Naive B cell (primary cell): ENCODE measurements around the gene CDH1. TPM values are rescaled to one million over a fixed set of nuclear protein-coding genes. Genes with fewer than 3 reads are reported as not detected.
A peak's percentile ranks its signal among the peaks of the same experiment; 100 is the strongest.

Experiments
- ATAC-seq, 2 donors: fragments of 150-1000 bp; cut with Tn5 transposase; 2 replicates each; pipeline ENCODE4 v1.10.0; 2021; ENCODE audit warnings: low read depth in 2 of 2, mild to moderate bottlenecking in 2 of 2, moderate library complexity in 2 of 2
- DNase-seq: peaks from one replicate; pipeline ENCODE4 v3.0.0; 2022
- H3K27ac Mint-ChIP-seq, 6 donors: one replicate each; pipeline ENCODE4 v1.8.0; 2020 to 2022; ENCODE audit warnings: mild to moderate bottlenecking in 6 of 6, mixed read lengths in 6 of 6, moderate library complexity in 5 of 6, inconsistent platforms in 2 of 6
- H3K27me3 Mint-ChIP-seq, 3 donors: one replicate each; pipeline ENCODE4 v1.8.0; 2021 to 2022; ENCODE audit warnings: mixed read lengths in 3 of 3, mild to moderate bottlenecking in 1 of 3
- H3K36me3 Mint-ChIP-seq, 2 donors: one replicate each; pipeline ENCODE4 v1.8.0; 2020 to 2022; ENCODE audit warnings: mixed read lengths in 2 of 2, inconsistent platforms in 1 of 2, mild to moderate bottlenecking in 1 of 2
- H3K4me1 Mint-ChIP-seq, 3 donors: one replicate each; pipeline ENCODE4 v1.8.0; 2020 to 2022; ENCODE audit warnings: mixed read lengths in 3 of 3, inconsistent platforms in 1 of 3, mild to moderate bottlenecking in 1 of 3, moderate library complexity in 1 of 3
- H3K4me3 Mint-ChIP-seq, 8 donors: one replicate each; pipeline ENCODE4 v1.8.0; 2020 to 2022; ENCODE audit warnings: mild to moderate bottlenecking in 8 of 8, mixed read lengths in 8 of 8, moderate library complexity in 8 of 8, inconsistent platforms in 2 of 8
- H3K9me3 Mint-ChIP-seq, 7 donors: one replicate each; pipeline ENCODE4 v1.8.0; 2020 to 2022; ENCODE audit warnings: mixed read lengths in 7 of 7, mild to moderate bottlenecking in 5 of 7, inconsistent platforms in 2 of 7, moderate library complexity in 1 of 7
- polyA plus RNA-seq, 6 donors: library from polyadenylated mRNA; unstranded; fragments of 300-500 nt; fragmentation: Illumina TruSeq; gene quantifications; one replicate each; pipeline ENCODE4 v1.2.3, GENCODE V29; 2021; ENCODE audit warnings: low read depth in 6 of 6

CDH1 gene
- polyA plus RNA-seq, 6 donors from 2014 or later: not detected

DNA sequence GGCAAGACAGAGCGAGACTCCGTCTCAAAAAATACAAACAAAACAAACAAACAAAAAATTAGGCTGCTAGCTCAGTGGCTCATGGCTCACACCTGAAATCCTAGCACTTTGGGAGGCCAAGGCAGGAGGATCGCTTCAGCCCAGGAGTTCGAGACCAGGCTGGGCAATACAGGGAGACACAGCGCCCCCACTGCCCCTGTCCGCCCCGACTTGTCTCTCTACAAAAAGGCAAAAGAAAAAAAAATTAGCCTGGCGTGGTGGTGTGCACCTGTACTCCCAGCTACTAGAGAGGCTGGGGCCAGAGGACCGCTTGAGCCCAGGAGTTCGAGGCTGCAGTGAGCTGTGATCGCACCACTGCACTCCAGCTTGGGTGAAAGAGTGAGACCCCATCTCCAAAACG lies 531 bp upstream of the CDH1 start:
- Mint-ChIP-seq H3K27ac (no peak overlapping the region), H3K4me1 (peaks cover 22 to 29% (median 24%) of the 10 kb centered on the region in 3 donors), H3K27me3 (peaks cover 34 to 55% (median 47%) of the 10 kb centered on the region in 3 donors), H3K9me3 (peaks cover 0 to 7% (median 0%) of the 10 kb centered on the region in 7 donors), H3K36me3 (no peaks in the 10 kb centered on the region), H3K4me3 (peak overlapping the region in 5 of 8 donors; percentile 31 to 78 (median 58))
- ATAC-seq (no peak), DNase-seq (no peak)

- Mint-ChIP-seq H3K4me3 (peak overlapping the region in 5 of 8 donors; percentile 29 to 69 (median 58)), H3K27ac (no peak overlapping the region), H3K9me3 (peaks cover 0 to 7% (median 0%) of the 10 kb centered on the region in 7 donors), H3K36me3 (no peaks in the 10 kb centered on the region), H3K4me1 (peaks cover 22 to 32% (median 24%) of the 10 kb centered on the region in 3 donors), H3K27me3 (peaks cover 34 to 59% (median 47%) of the 10 kb centered on the region in 3 donors)
- ATAC-seq (no peak), DNase-seq (no peak)
Measured at GRCh38 chr16:68737730-68738629, 888 bp downstream of the CDH1 start.

DNA sequence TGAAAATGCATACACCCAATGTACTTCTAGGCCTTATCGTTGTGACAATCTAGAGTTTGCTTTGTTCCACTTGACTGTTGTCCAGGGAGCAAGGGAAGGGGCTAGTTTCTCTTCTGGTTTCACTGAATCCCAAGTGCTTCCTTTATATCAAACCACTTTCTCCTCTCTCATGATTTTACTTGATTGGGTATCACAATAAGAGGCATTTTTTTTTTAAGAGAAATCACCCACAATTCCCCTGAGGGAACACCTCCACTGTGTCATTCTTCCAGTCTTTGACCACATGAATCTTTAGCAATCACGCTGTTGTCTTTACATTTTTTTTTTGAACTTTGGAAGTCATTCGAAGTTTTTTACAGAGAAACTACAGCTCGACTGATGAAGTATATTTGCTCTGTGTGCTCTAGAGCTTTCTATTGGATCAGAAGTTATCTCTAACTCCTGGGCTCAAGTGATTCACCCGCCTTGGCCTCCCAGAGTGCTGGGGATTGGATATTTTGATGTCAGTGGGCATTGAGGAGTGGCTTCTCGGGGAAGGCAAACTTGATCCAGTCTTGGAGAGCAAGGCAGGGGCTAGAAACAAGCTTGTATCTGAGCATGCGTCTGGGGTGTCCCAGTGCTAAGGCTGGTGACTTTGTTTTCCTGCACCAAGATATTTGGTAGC lies 3.0 kb downstream of the CDH1 start:
- peaks cover 0 to 7% (median 0%) of the 10 kb centered on the region in 7 donors for H3K9me3 Mint-ChIP-seq

GRCh38 chr16:68740628-68741346 lies 3.7 kb downstream of the CDH1 start:
- peak in 1 of 2 donors; percentile 59 for ATAC-seq
- H3K36me3 Mint-ChIP-seq: no peaks in the 10 kb centered on the region
- H3K27ac Mint-ChIP-seq: peak overlapping the region in 2 of 6 donors; percentile 28 to 71

More for the DNA sequence above, 3.0 kb downstream of the CDH1 start:
- H3K36me3 Mint-ChIP-seq: no peaks in the 10 kb centered on the region
- peaks cover 22 to 32% (median 24%) of the 10 kb centered on the region in 3 donors for H3K4me1 Mint-ChIP-seq
- H3K4me3 Mint-ChIP-seq: no peak overlapping the region
- ATAC-seq (no peak), DNase-seq (no peak)
- H3K27me3 Mint-ChIP-seq: peaks cover 34 to 54% (median 39%) of the 10 kb centered on the region in 3 donors
- peak overlapping the region in 1 of 6 donors; percentile 28 for H3K27ac Mint-ChIP-seq

GRCh38 chr16:68743664-68744063 lies 6.6 kb downstream of the CDH1 start:
- no peak overlapping the region for H3K4me3 Mint-ChIP-seq
- H3K27ac Mint-ChIP-seq: no peak overlapping the region
- ATAC-seq: no peak
- no peaks in the 10 kb centered on the region for H3K36me3 Mint-ChIP-seq
- peaks cover 11 to 36% (median 17%) of the 10 kb centered on the region in 3 donors for H3K27me3 Mint-ChIP-seq
- no peak for DNase-seq
- no peaks in the 10 kb centered on the region for H3K9me3 Mint-ChIP-seq
- H3K4me1 Mint-ChIP-seq: peaks cover 14 to 24% (median 14%) of the 10 kb centered on the region in 3 donors

More at GRCh38 chr16:68740628-68741346, 3.7 kb downstream of the CDH1 start:
- Mint-ChIP-seq H3K4me1 (peaks cover 22 to 32% (median 24%) of the 10 kb centered on the region in 3 donors), H3K4me3 (peak overlapping the region in 3 of 8 donors; percentile 42 to 70 (median 60)), H3K27me3 (peaks cover 32 to 51% (median 35%) of the 10 kb centered on the region in 3 donors), H3K9me3 (peaks cover 0 to 6% (median 0%) of the 10 kb centered on the region in 7 donors)
- DNase-seq: no peak

GRCh38 chr16:68744744-68745280 lies 7.7 kb downstream of the CDH1 start:
- ATAC-seq (no peak), DNase-seq (no peak)
- Mint-ChIP-seq H3K4me1 (peaks cover 13 to 20% (median 14%) of the 10 kb centered on the region in 3 donors), H3K27me3 (peaks cover 19 to 35% (median 22%) of the 10 kb centered on the region in 3 donors), H3K9me3 (no peaks in the 10 kb centered on the region), H3K27ac (peak overlapping the region in 1 of 6 donors; percentile 17), H3K36me3 (no peaks in the 10 kb centered on the region), H3K4me3 (no peak overlapping the region)

- no peak for DNase-seq
- H3K9me3 Mint-ChIP-seq: no peaks in the 10 kb centered on the region
- H3K4me3 Mint-ChIP-seq: no peak overlapping the region
- peaks cover 0 to 2% (median 0%) of the 10 kb centered on the region in 3 donors for H3K4me1 Mint-ChIP-seq
- no peak for ATAC-seq
- no peaks in the 10 kb centered on the region for H3K36me3 Mint-ChIP-seq
- H3K27me3 Mint-ChIP-seq: peaks cover 18 to 37% (median 19%) of the 10 kb centered on the region in 3 donors
- no peak overlapping the region for H3K27ac Mint-ChIP-seq
Measured at GRCh38 chr16:68746951-68747350, 9.9 kb downstream of the CDH1 start.

- DNase-seq (no peak), ATAC-seq (no peak)
- Mint-ChIP-seq H3K4me1 (no peaks in the 10 kb centered on the region), H3K27me3 (peaks cover 10 to 31% (median 19%) of the 10 kb centered on the region in 3 donors), H3K27ac (peak overlapping the region in 1 of 6 donors; percentile 20), H3K36me3 (no peaks in the 10 kb centered on the region), H3K9me3 (no peaks in the 10 kb centered on the region), H3K4me3 (no peak overlapping the region)
Measured at GRCh38 chr16:68749432-68749831, 12.3 kb downstream of the CDH1 start.

GRCh38 chr16:68750193-68750695 lies 13.2 kb downstream of the CDH1 start:
- no peak for DNase-seq
- Mint-ChIP-seq H3K4me3 (no peak overlapping the region), H3K27ac (no peak overlapping the region), H3K9me3 (no peaks in the 10 kb centered on the region), H3K4me1 (peaks cover 0 to 4% (median 0%) of the 10 kb centered on the region in 3 donors), H3K27me3 (peaks cover 5 to 24% (median 12%) of the 10 kb centered on the region in 3 donors), H3K36me3 (no peaks in the 10 kb centered on the region)
- no peak for ATAC-seq

GRCh38 chr16:68751160-68751559 lies 14.1 kb downstream of the CDH1 start:
- DNase-seq (no peak), ATAC-seq (no peak)
- H3K36me3 Mint-ChIP-seq: no peaks in the 10 kb centered on the region
- no peak overlapping the region for H3K27ac Mint-ChIP-seq
- peaks cover 5 to 24% (median 12%) of the 10 kb centered on the region in 3 donors for H3K27me3 Mint-ChIP-seq
- no peak overlapping the region for H3K4me3 Mint-ChIP-seq
- H3K9me3 Mint-ChIP-seq: no peaks in the 10 kb centered on the region
- peaks cover 0 to 4% (median 0%) of the 10 kb centered on the region in 3 donors for H3K4me1 Mint-ChIP-seq

DNA sequence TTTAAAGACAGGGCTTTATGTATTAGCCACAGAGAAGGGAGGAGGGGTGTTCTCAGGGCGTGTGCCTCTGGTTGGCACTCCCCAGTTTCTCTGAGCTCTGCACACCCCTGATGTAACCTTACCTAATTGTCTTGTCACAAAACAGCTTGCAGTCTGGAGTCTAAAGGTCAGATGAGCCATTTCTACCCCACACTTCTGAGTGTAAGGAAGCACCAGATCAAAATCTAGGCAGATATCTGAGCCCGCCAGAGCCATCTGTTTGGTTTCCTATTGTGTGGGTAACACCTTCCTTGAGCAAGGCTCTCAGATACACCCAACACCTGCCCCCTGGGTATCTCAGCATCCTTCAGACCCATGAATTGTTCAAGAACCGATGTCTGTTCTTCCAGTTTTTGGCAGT lies 15.5 kb downstream of the CDH1 start:
- no peak for DNase-seq
- H3K27ac Mint-ChIP-seq: no peak overlapping the region
- no peaks in the 10 kb centered on the region for H3K9me3 Mint-ChIP-seq
- H3K36me3 Mint-ChIP-seq: no peaks in the 10 kb centered on the region
- ATAC-seq: no peak
- peaks cover 0 to 8% (median 1%) of the 10 kb centered on the region in 3 donors for H3K4me1 Mint-ChIP-seq
- H3K4me3 Mint-ChIP-seq: no peak overlapping the region
- H3K27me3 Mint-ChIP-seq: peaks cover 5 to 17% (median 12%) of the 10 kb centered on the region in 3 donors

DNA sequence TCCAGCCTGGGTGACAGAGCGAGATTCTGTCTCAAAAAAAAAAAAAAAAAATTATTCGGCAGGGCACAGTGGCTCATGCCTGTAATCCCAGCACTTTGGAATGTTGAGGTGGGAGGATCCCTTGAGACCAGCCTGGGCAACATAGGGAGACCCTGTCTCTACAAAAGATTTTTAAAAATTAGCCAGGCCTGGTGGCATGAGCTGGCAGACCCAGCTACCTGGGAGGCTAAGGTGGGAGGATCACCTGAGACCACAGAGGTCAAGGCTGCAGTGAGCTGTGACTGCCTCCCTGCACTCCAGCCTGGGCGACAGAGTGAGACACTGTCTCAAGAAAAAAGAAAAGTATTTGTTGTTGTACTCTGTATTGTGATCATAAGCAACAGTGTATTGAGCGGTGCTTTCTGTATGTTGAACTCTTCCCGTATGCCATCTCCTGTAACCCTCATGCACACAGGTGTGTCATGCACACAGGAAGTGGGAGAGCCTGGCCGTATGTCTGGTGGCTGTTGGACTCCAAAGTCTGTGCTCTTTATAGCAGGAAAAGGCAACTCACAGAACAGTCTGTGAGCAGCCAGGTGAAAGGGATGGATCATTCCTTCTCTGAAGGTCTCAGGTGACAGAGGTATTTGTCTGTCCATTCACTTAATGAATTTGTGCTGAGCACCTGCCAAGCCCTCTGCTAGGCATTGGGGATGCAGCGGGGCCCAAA lies 17.1 kb downstream of the CDH1 start:
- Mint-ChIP-seq H3K9me3 (no peaks in the 10 kb centered on the region), H3K36me3 (no peaks in the 10 kb centered on the region), H3K4me3 (peak overlapping the region in 1 of 8 donors; percentile 6), H3K4me1 (peaks cover 0 to 10% (median 2%) of the 10 kb centered on the region in 3 donors), H3K27me3 (peaks cover 3 to 12% (median 4%) of the 10 kb centered on the region in 3 donors), H3K27ac (no peak overlapping the region)
- ATAC-seq (no peak), DNase-seq (no peak)
